Thyroid gland (tissue), 4 donors: ENCODE measurements around the gene CRHBP. TPM values are rescaled to one million over a fixed set of nuclear protein-coding genes. Genes with fewer than 3 reads are reported as not detected.
"Not testable (repeated sequence)": the region's sequence is repeated elsewhere in the genome, so short reads cannot be mapped to it uniquely, and the experiment has no call there.

Experiments
- DNase-seq, 2 donors: peaks; one replicate each; pipeline ENCODE4 v3.0.0-alpha.2; 2019
- H3K27ac ChIP-seq, 3 donors: fragments of 200-600 bp; sonication (generic); 1 replicate in 2 of 3; 2 replicates in 1 of 3; pipeline ENCODE4 v1.5.1; 2016 to 2019; ENCODE audit warnings: mild to moderate bottlenecking in 1 of 3, moderate library complexity in 1 of 3
- H3K27me3 ChIP-seq: fragments of 200-600 bp; sonication (generic); one replicate; pipeline ENCODE4 v1.5.1; 2019
- H3K36me3 ChIP-seq, 2 donors: fragments of 200-600 bp; sonication (generic); one replicate each; pipeline ENCODE4 v1.5.1; 2016 to 2019
- H3K4me1 ChIP-seq, 2 donors: fragments of 200-600 bp; sonication (generic); one replicate each; pipeline ENCODE4 v1.5.1; 2017 to 2019
- H3K4me3 ChIP-seq, 3 donors: fragments of 200-600 bp; sonication (generic); replicated peaks in 1 of 3; 1 replicate in 2 of 3; 2 replicates in 1 of 3; pipeline ENCODE4 v1.5.1; 2016; ENCODE audit warnings: mild to moderate bottlenecking in 1 of 3
- H3K9me3 ChIP-seq: fragments of 200-600 bp; sonication (generic); one replicate; pipeline ENCODE4 v1.5.1; 2017
- CTCF ChIP-seq, 6 experiments: fragments of 200-600 bp in 3 of 6; fragments of 450-650 bp in 3 of 6; sonication (generic) in 3 of 6; IDR thresholded peaks; one replicate each; pipeline ENCODE4 v1.5.1; 2016 to 2019; ENCODE audit warnings: antibody characterized with exemption in 6 of 6, mild to moderate bottlenecking in 2 of 6, inconsistent platforms in 1 of 6, moderate library complexity in 1 of 6
- POLR2A ChIP-seq, 2 donors: fragments of 450-650 bp; IDR thresholded peaks; one replicate each; pipeline ENCODE4 v1.6.1; 2017; ENCODE audit warnings: antibody characterized with exemption in 2 of 2, mild to moderate bottlenecking in 2 of 2, moderate library complexity in 1 of 2
- WGBS, 2 donors: methylation state at CpG; one replicate each; pipeline ENCODE4 v1.1.5; 2017; 5-methylcytosine and 5-hydroxymethylcytosine counted together
- intact Hi-C: fragments of 100-400 bp; cut with DNase I; formaldehyde crosslinking; loops from one replicate; pipeline ENCODE4 v1.15.1; 2023
- total RNA-seq, 4 donors: library from RNA; depleted of rRNA; stranded (reverse); fragments of >200 nt; gene quantifications; one replicate each; pipeline ENCODE4 v1.2.3, GENCODE V29; 2016

Gene CRHBP
- total RNA-seq, 4 donors from 2014 or later, result 1.3 to 8.7 (median 4.1) TPM

- Histone ChIP-seq H3K4me1 (no peaks in the 10 kb centered on the region), H3K27ac (no peak overlapping the region), H3K4me3 (no peak overlapping the region), H3K27me3 (no peaks in the 10 kb centered on the region), H3K36me3 (no peaks in the 10 kb centered on the region), H3K9me3 (no peaks in the 10 kb centered on the region)
- DNase-seq, result no peak
- TF ChIP-seq CTCF (IDR thresholded peaks at IDR 0.05), result no peak
- TF ChIP-seq POLR2A (IDR thresholded peaks at IDR 0.05), result no peak
- intact Hi-C loops, result no loop called here
- WGBS, 2 donors, result 80% methylated on average over 3 of the region's 3 CpGs
Measured at GRCh38 chr5:76983468-76983867, 30.6 kb downstream of the CRHBP start.

- Histone ChIP-seq H3K36me3 (no peaks in the 10 kb centered on the region), H3K27ac (no peak overlapping the region), H3K9me3 (no peaks in the 10 kb centered on the region), H3K4me1 (no peaks in the 10 kb centered on the region), H3K27me3 (no peaks in the 10 kb centered on the region), H3K4me3 (no peak overlapping the region)
- no peak for TF ChIP-seq CTCF (IDR thresholded peaks at IDR 0.05)
- no peak for TF ChIP-seq POLR2A (IDR thresholded peaks at IDR 0.05)
- 64 to 69% methylated on average over 6 of the region's 6 CpGs for WGBS, 2 donors
- intact Hi-C loops, result no loop called here
- DNase-seq, result no peak
Measured at GRCh38 chr5:76986825-76987526, 34.1 kb downstream of the CRHBP start.

- intact Hi-C loops, result no loop called here
- peak in 1 of 2 donors; percentile 1 for DNase-seq
- WGBS, 2 donors, result 51 to 56% methylated on average over 5 of the region's 5 CpGs
- Histone ChIP-seq H3K27ac (no peak overlapping the region), H3K27me3 (no peaks in the 10 kb centered on the region), H3K4me1 (no peaks in the 10 kb centered on the region), H3K4me3 (no peak overlapping the region), H3K9me3 (no peaks in the 10 kb centered on the region), H3K36me3 (no peaks in the 10 kb centered on the region)
- TF ChIP-seq POLR2A (IDR thresholded peaks at IDR 0.05), result no peak
- no peak for TF ChIP-seq CTCF (IDR thresholded peaks at IDR 0.05)
Measured at GRCh38 chr5:76990899-76991459, 38.1 kb downstream of the CRHBP start.

GRCh38 chr5:76993436-76993835 lies 40.6 kb downstream of the CRHBP start:
- WGBS, 2 donors, result 91 to 92% methylated on average over 9 of the region's 9 CpGs
- H3K4me3 ChIP-seq, H3K27me3 ChIP-seq, H3K4me1 ChIP-seq, H3K27ac ChIP-seq, H3K36me3 ChIP-seq, intact Hi-C loops, DNase-seq, H3K9me3 ChIP-seq: not testable (repeated sequence)

- Histone ChIP-seq H3K36me3 (no peaks in the 10 kb centered on the region), H3K27ac (no peak overlapping the region), H3K4me1 (no peaks in the 10 kb centered on the region), H3K27me3 (no peaks in the 10 kb centered on the region), H3K9me3 (no peaks in the 10 kb centered on the region), H3K4me3 (no peak overlapping the region)
- TF ChIP-seq POLR2A (IDR thresholded peaks at IDR 0.05) (no peak), CTCF (IDR thresholded peaks at IDR 0.05) (no peak)
- 78% methylated on average over 6 of the region's 6 CpGs for WGBS, 2 donors
- DNase-seq, result no peak
- intact Hi-C loops, result no loop called here
Measured at GRCh38 chr5:76994337-76994736, 41.5 kb downstream of the CRHBP start.

GRCh38 chr5:76998251-76998650 lies 45.4 kb downstream of the CRHBP start:
- H3K36me3 ChIP-seq, H3K4me1 ChIP-seq, intact Hi-C loops, H3K4me3 ChIP-seq, H3K27me3 ChIP-seq, H3K27ac ChIP-seq, H3K9me3 ChIP-seq, DNase-seq: not testable (repeated sequence)
- WGBS, 2 donors, result 92 to 95% methylated on average over 4 of the region's 4 CpGs
